H1 (cell line): Measurements from ENCODE around the gene DEXI.

ENCODE experiments used
- BRCA1 ChIP-seq: IDR thresholded peaks from 2 replicates; pipeline ENCODE4 v1.6.1; 2012; ENCODE audit warnings: low read depth, low read length, improper control_type of control experiment
- CREB1 ChIP-seq: IDR thresholded peaks from 2 replicates; pipeline ENCODE4 v1.6.1; 2012; ENCODE audit warnings: inconsistent platforms
- CTCF ChIP-seq, 3 experiments: IDR thresholded peaks; 1 replicate in 2 of 3; 2 replicates in 1 of 3; pipeline versions ENCODE4 v1.5.1 to v1.6.1; 2011; ENCODE audit warnings: low read length in 3 of 3, mild to moderate bottlenecking in 3 of 3, inconsistent platforms in 2 of 3, low read depth in 1 of 3, moderate library complexity in 1 of 3; ENCODE audit not compliant: insufficient read depth in 1 of 3; ENCODE audit errors: control extremely low read depth in 1 of 3
- POLR2A ChIP-seq, 2 experiments: IDR thresholded peaks; 1 replicate in 1 of 2; 2 replicates in 1 of 2; pipeline ENCODE4 v1.6.1; 2011; ENCODE audit warnings: low read depth in 2 of 2, low read length in 2 of 2, mild to moderate bottlenecking in 2 of 2; ENCODE audit errors: control extremely low read depth in 1 of 2
- ZNF274 ChIP-seq: IDR thresholded peaks from 2 replicates; pipeline ENCODE4 v1.7.0; 2012; ENCODE audit warnings: low read length, borderline replicate concordance; ENCODE audit errors: extremely low read depth

- TF ChIP-seq BRCA1 (no peak), CREB1 (no peak), ZNF274 (no peak), CTCF (IDR thresholded peaks at IDR 0.05; ENCODE audit: control extremely low read depth in 1 of 3, insufficient read depth in 1 of 3, low read depth in 1 of 3, low read length in 3 of 3) (no peak), POLR2A (IDR thresholded peaks at IDR 0.05; ENCODE audit: control extremely low read depth in 1 of 2, low read depth in 2 of 2, low read length in 2 of 2) (no peak)
Observed at GRCh38 chr16:10957771-10958482, 15.7 kb upstream of the DEXI start.
